HEK293T (cell line): ENCODE measurements around the gene TMEM151A.

Experiments
- ARNT ChIP-seq: fragments of 450-650 bp; IDR thresholded peaks from 2 replicates; pipeline ENCODE4 v1.6.1; 2017; ENCODE audit warnings: mild to moderate bottlenecking
- BHLHE40 ChIP-seq: fragments of 450-650 bp; IDR thresholded peaks from 2 replicates; pipeline ENCODE4 v1.6.1; 2016; ENCODE audit warnings: mild to moderate bottlenecking, moderate library complexity, borderline replicate concordance
- CTBP1 ChIP-seq: fragments of 450-650 bp; IDR thresholded peaks from 2 replicates; pipeline ENCODE4 v1.6.1; 2016; ENCODE audit warnings: borderline replicate concordance
- ELF4 ChIP-seq: fragments of 450-650 bp; IDR thresholded peaks from 2 replicates; pipeline ENCODE4 v1.6.1; 2017; ENCODE audit warnings: antibody characterized with exemption
- FOXA1 ChIP-seq: fragments of 450-650 bp; IDR thresholded peaks from 2 replicates; pipeline ENCODE4 v1.6.1; 2016; ENCODE audit warnings: mild to moderate bottlenecking
- FOXM1 ChIP-seq: fragments of 450-650 bp; IDR thresholded peaks from 2 replicates; pipeline ENCODE4 v1.6.1; 2017; ENCODE audit warnings: mild to moderate bottlenecking, borderline replicate concordance
- HDGF ChIP-seq: fragments of 450-650 bp; IDR thresholded peaks from 2 replicates; pipeline ENCODE4 v1.6.1; 2017; ENCODE audit warnings: antibody characterized with exemption, borderline replicate concordance
- LEF1 ChIP-seq: fragments of 450-650 bp; IDR thresholded peaks from 2 replicates; pipeline ENCODE4 v1.6.1; 2017; ENCODE audit warnings: mild to moderate bottlenecking, borderline replicate concordance
- NFRKB ChIP-seq: fragments of 450-650 bp; IDR thresholded peaks from 2 replicates; pipeline ENCODE4 v1.6.1; 2016; ENCODE audit warnings: mild to moderate bottlenecking, moderate library complexity
- PKNOX1 ChIP-seq: fragments of 450-650 bp; IDR thresholded peaks from 2 replicates; pipeline ENCODE4 v1.6.1; 2016
- SP1 ChIP-seq: fragments of 450-650 bp; IDR thresholded peaks from 2 replicates; pipeline ENCODE4 v1.6.1; 2017
- SUZ12 ChIP-seq: fragments of 450-650 bp; IDR thresholded peaks from 2 replicates; pipeline ENCODE4 v1.6.1; 2016; ENCODE audit warnings: mild to moderate bottlenecking
- TARDBP ChIP-seq: fragments of 450-650 bp; IDR thresholded peaks from 2 replicates; pipeline ENCODE4 v1.6.1; 2016
- ZNF384 ChIP-seq: fragments of 450-650 bp; IDR thresholded peaks from 2 replicates; pipeline ENCODE4 v1.6.1; 2016

DNA sequence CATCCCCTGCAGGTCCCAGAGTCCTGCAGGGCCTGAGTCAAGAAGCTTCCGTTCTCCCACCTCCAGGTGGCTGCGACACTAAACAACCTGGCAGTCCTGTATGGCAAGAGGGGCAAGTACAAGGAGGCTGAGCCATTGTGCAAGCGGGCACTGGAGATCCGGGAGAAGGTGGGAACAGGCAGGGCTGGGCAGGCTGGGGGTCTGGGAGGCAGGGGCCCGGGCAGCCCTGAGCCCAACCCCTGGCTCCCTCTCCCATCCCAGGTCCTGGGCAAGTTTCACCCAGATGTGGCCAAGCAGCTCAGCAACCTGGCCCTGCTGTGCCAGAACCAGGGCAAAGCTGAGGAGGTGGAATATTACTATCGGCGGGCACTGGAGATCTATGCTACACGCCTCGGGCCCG is 27.9 kb upstream of the TMEM151A start:
- TF ChIP-seq FOXM1 (no peak), FOXA1 (no peak), ELF4 (no peak), SP1 (no peak), ZNF384 (no peak), ARNT (no peak), PKNOX1 (no peak), LEF1 (no peak), TARDBP (no peak), CTBP1 (no peak), BHLHE40 (no peak), NFRKB (no peak), HDGF (no peak), SUZ12 (no peak)
